Measurements from ENCODE around the gene ELF2.
"Not testable (repeated sequence)": the region's sequence is repeated elsewhere in the genome, so short reads cannot be mapped to it uniquely, and the experiment has no call there.

ELF2 gene

DNA sequence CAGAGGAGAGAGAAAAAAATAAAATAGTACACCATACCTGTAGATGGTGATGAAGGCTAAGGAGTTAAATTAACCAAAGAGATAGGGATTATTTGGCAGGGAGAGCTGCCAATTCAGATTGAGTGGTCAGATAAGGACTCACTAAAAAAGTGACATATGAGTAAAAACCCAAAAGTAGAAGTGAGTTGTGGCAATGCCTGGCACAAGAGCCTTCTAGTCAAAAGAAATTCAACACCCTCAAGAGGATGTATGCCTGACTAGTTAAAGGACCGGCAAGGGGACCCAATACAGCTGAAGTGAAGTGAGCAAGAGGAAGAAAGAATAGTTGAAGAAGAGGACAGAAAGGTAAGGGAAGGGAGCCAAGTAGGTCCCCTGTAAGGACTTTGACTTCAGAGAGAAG is 34.9 kb downstream of the ELF2 start:
- DNase-seq = peak; percentile 2

DNA sequence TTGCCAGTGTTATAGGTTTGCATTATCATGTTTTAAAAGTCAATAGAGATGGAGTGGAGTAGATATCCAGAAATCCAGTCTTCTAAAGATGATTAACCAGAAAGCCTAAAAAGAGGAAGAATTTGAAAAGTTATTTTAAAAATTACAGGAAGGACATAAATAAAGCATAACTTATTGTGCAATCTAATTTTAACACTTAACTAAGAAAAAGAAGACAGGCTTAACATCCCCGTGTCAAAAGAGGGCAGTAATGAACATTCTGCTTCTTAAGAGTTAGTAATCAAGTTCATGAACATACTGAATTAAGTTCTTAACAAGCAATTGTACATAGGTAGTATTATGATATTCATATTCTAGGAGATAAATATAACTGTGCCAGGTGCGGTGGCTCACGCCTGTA is 39.3 kb downstream of the ELF2 start:
- DNase-seq = peak; percentile 31

DNA sequence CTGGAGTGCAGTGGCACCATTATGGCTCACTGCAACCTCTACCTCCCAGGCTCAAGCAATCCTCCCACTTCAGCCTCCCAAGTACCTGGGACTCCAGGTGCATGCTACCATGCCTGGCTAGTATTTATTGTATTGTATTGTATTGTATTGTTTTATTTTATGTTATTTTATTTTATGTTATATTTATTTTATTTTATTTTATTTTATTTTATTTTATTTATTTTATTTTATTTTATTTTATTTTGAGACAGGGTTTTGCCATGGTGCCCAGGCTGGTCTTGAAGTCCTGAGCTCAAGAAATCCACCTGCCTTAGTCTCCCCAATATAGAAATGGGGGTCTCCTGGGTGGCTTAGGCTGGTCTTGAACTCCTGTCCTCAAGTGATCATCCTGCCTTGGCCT is 42.6 kb downstream of the ELF2 start:
- DNase-seq = no peak

DNA sequence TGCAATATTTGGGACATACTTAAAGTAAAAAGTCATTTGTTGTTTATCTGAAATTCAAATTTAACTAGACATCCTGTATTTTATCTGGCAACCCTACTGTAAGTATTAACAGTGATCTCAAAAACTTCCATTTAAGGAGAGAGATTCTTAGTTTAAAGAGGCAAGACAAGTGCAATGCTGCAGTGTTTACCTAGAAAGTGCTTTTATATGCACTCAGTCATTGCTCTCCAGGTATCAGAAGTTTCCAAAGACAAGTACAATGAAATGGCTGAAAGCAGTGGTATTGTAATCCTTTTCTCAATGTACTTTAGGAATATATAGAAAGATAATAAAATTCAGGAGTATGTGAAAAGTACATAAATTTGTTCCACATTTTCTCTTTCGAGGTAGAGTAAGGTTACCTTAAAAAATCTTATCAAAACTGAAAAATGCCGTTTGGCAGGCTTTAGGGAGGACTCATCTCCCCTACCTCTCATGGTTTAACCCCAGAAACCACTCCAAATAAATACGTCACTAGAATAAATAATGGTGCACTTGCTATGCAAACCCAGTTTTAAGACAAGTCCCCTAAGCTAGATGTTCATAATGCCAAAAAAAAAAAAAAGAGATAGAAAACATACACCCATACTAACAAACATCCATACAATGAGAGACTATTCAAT is 45.7 kb downstream of the ELF2 start:
- DNase-seq = no peak

DNA sequence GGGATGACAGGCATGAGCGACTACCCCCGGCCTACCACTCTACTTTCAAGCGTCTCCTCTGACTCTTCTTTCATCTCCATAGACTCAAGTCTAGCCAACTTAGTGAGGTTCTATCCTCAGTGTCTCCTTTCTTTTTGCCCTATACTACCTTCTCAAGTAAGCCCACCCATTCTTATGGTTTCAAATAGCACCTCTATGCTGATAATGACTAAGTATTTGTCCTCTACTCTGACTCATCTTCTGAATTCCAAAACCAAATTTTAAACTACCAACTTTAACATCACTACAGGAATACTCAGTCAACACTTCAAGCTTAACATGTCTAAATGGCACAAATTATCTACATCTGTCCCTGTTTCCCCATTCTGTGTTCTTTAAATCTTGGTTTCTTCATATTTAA is 47.8 kb downstream of the ELF2 start:
- DNase-seq = no peak

DNA sequence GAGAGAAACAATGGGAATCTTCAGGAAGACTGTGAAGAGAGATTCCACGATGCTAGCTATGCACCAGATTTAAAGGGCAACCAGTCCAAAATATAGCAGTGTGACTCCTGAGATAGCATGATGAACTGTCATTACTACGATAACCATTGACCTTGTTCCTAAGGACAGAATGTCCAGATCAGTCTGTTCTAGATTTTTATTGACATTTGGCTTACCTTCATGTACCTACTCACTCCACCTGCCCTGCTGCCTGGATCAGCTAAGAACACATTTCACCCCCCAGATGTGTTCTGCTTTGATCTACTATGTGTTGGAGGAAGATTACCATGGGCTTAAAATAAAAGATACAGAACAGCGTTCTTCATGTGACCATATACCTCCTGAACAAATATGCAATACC is 50.1 kb downstream of the ELF2 start:
- no peak for DNase-seq

DNA sequence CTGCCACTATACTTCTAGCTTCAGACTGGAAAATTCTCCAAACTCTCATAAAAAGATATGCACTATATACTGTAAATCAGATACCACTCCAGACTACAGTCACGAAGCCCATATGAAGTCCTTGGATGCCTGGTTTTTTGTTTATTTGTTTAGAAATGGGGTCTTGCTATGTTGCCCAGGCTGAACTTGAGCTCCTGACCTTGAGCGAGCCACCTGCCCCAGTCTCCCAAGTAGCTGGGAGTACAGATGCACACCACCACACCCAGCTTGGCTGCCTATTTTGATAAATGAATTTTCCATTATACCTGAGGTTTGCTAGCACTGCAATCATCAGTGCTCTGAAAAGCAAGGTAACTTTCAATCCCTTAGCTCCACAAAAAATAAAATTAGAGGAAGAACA is 53.1 kb downstream of the ELF2 start:
- no peak for DNase-seq

DNA sequence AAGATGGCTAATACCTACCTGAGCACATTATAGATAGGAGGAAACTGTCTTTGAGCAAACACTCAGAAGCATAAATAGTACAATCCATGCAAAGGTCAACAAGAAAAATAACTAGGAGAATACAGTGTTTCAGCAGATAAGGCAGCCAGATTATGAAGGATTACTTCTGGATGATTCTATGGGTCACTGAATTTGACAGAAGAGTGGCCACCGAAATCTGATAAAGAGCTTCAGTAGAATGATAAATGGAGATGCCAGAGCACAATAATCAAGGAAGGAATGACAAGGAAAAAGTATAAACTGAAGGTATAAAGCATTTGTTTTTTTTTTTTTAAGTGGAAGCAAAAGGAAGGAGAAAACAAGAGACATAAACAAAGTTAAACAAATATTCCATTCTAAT is 58.7 kb downstream of the ELF2 start:
- no peak for DNase-seq

DNA sequence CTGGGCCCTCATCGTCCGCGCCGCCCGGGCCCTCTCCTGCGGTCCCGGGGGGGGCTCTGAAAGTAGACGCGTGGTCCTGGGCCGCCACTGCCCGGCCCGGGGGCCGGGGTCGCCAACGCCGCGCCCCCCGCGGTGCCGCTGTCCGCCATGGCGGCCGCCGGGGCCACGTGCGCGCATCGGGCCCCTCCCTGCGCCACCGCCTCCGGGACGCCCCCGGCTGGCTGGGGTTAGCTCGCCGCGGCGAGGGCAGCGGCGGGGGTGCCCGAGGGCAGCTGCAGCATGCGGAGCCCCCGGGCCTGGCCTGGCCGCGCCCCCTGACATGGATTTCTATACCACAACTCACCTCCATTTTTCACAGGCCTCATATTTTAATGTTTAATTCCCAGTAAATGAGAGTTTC is 61.8 kb downstream of the ELF2 start:
- no peak for DNase-seq

DNA sequence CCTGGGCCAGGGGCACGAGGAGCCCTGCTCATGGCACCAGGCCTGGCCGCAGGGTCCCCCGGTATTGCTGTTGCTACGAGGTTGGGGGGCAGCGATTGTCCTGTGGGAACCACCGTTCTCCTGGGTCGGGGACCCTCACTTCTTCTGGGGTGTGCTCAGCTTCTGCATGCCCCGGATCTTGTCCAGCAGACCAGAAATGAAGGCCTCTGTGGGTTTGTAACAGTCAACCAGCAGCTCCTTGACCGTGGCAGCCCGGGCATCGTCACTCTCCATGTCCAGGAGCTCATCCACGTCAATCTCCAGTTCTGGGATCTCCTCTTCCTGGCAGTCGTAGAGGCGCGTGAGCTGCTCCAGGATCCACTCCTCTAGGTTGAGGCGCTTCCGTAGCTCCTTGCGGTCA is 62.2 kb downstream of the ELF2 start:
- DNase-seq = not testable (repeated sequence)

DNA sequence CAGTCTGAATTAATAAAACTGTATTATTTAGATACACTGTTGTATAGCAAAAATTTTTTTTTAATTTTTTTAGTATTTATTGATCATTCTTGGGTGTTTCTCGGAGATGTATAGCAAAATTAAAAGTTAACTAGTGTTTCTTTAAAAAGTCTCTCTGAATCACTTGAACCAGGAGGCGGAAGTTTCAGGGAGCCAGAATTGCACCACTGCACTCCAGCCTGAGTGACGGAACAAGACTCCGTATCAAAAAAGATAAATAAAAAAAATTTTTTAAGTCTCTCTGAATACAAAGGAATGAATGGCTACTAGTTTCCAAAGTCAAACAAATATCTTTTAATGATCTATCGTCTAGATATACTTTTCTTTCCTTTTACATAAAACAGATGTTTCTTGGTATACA is 64.4 kb downstream of the ELF2 start:
- no peak for DNase-seq

DNA sequence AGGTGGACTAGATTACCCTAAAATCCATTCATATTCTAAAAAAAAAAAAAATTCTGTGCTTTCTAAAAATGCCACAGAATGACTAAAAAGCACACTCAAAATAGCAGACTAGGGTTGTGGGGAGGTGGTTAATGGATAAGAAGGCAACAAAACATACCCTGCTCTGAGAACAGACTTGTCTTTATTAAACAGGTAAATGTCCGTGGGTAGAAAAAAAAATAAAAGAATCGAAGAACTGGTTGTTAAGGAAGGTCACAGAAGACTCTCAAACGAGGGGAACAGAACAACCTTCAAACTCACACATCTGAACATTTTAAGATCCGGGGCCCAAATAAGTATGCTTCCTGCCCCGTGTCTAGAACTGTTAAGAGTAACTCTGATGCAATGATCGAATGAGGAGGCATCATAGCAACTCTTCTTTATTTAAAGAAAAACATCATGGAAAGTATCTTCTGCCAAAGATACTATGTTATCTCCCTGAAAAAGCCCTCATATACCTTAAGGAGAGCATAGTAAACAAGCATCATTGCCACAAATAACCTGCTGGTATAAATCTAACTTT is 68.4 kb downstream of the ELF2 start:
- DNase-seq = no peak

DNA sequence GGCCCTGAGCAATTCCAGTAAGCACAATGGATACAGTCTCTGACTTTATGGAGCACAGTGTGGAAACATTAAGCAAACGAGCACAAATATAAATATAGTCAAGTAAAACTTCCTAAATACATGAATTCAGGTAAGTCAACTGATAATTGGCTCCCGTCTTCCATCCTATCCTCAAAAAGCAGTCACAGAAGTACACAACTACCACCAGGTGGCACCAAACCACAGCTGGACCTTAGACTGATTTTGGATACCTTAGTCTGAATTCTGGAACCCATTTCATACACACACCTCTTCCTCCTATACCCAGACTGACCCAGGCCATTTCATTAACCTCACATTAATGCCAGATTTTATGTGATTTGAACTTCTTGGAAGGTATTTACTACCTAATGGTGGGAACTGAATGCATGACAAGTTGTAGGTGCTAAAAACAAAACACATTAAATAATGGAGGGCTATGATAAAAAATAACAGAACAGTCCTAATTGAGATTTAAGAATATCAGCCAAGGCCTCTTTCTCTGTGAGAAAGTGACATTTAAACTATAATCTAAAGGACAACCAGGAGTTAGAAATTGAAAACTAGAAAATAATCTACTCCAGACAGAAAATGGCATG is 77.5 kb downstream of the ELF2 start:
- peak; percentile 86 for DNase-seq

DNA sequence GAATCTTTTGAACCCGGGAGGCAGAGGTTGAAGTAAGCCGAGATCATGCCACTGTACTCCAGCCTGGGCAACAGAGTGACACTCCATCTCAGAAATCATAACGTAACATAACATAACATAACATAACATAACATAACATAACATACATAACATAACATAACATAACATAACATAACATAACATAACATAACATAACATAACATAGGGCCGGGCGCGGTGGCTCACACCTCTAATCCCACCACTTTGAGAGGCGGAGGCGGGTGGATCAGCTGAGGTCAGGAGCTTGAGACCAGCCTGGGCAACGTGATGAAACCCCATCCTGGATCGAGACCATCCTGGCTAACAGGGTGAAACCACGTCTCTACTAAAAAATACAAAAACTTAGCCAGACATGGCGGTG is 84.7 kb downstream of the ELF2 start:
- DNase-seq = no peak

DNA sequence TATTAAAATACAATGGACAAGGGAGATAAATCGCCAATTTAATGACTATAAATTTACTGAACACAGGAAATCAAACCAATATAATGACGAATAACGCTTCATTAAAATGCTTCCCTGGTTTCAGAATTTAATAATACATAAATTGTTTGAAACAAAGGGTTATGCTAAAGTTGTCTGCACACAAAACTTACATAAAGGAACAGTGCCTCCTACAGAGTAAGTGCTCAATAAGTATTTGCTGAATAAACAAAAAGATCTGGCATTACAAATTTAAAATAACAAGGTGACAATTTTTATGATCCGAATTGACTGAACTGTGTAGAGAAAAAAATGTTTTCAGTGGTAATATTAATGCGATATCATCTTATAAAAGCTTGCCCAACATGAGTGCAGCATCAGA is 91.9 kb downstream of the ELF2 start:
- DNase-seq = no peak

DNA sequence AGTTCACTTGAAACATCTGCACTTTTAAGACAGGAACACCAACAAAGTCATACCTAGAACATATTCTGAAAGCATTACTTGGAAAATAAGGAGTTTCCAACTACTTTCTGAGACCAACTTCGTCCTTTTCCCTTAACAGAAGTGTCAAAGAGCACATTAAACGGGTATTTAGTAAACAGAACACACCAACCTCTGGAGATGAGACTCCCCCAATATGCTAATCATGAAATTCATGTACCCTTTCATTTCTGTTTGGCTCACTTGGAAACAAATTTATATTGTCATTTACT is 92.3 kb downstream of the ELF2 start:
- DNase-seq = no peak

DNA sequence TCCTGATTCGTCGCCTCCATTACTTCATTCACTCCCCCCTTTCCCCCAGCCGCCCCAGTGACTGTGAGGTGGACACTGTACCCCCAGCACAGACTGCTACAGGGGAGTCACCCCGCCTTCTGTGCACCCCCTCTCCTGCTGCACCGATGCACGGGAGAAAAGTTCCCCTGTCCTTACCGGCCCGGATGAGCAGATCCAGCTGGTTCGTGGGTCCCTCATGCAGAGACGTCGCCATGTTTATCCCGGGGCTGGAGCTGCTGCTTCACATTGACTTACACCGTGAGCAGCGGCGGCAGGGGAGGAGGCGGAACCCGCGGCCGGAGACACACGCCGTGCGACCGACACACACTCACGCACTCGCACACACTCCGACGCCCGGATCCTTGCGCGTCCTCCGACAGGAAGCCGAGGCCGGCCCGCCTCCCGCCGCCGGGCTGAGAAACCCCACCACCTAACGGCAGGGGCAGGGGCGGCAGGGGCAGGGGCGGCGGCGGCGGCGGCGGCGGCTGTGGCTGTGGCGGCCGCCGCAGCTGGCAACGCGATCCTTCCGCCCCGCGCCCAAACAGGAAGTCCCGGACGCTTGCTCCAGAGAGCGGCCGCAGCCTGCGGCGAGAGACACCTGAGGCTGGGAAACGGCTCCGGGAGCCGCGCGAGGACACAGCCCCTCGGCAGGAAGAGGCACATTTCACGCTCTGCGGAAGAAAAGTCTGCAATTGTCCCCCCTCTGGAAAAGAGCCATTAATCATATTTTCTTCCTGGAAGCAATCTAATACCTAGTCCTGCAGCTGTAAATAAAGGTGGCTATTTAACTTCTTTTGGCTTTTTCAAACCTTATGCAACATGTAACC is 92.8 kb downstream of the ELF2 start:
- peak; percentile 81 for DNase-seq

DNA sequence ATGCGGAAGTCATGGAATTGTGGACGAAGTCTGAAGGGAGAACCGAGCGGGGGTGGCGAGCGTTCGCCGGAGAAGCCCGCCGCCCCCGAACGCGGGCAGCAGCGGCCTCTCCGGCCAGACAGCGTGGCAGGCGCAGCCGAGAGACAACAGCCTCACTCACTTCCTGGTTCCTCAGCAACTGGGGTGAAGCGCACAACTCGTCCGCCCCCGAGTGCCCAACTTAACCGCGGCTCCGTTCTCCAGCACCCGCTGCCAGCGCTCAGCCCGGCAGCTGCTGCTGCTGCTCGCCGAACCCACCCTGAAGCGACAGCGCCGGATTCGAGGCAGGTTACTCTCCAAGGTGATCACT is 93.4 kb downstream of the ELF2 start:
- DNase-seq = peak; percentile 74

DNA sequence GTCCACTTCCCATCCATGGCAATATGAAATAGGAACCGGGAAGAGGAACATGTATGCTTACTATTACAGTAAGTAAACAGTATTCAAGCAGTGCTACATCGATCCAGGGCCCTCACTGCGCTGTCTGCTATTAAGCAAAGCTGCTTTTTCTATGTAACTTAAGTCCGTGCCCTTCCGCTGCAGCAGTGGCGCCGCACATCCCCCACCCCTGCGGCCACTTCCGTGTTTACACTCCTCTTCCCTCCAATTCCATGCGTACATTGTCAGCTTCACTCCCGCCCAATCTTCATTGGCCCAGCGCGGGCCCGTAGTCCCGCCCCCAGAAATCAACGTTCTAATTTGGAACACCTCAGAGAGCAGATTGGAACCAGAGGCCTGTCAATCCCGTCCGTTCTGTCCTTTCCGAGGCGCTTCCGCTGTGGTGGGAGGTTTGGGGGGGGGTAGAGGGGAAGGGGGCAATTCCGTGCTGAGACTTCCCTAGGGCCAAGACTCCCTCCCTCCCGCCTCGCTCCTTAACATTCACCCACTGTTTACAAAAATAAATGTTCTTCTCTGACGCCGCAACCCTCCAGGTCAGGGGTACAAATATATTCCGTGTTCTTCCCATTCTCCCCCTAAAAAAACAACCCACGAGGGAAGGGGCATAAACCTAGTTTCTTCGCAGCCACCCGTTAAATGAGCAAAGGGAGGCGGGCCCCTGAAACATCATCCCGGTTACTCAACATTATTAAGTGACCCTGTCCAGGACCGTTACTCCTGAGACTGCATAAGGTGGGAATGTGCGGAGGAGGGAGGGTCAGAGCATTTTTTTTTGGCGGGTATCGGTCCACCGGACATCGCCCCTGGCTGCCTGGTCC is 94.0 kb downstream of the ELF2 start:
- DNase-seq = peak; percentile 96

DNA sequence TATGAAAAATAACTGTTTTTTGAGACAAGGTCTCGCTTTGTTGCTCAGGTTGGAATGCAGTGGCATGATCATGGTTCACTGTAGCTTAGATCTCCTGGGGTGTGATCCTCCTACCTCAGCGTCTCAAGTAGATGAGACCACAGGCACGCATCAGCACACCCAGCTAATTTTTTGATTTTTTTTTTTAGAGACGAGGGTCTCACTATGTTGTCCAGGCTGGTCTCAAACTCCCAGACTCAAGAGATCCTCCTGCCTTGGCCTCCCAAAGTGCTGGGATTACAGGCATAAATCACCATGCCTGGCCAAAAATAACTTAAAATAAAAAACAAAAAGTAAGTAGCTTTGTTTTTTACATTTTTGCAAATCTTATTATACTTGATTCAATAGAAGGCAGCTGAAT is 98.1 kb downstream of the ELF2 start:
- no peak for DNase-seq

DNA sequence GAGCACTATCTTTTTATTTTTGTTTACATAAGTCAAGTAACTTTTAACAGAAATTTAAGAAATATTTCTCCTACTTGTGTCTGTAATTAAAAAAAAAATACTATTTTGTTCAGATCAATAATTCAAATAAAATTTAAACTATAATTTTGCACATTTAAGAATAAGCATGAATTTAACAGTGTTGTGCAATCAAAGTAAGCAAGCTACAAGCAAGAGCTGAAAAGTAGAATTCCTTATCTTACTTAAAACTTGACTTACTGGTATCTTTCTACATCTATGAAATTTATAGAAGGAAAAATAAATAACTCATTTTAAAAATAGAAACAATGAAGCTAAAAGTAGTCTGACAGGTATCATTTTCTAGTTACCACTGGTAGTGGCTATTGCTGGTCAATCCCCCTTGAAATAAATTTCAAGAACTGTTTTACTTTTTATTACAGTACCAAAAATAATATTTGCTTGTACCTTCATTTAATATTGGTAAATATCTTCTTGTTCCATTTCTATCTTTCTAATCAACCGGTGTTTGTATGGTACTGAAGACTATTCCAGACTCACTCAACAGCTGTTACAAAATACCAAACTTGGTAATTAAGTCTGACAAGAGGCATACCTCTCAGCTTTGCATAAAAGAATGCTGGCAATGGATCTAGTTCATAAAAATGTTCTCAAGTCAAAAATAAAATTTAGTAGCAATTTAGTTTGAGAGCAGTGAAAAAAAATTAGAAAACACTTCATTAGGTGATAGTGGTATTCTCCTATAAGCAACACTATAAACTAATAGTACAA is 99.3 kb downstream of the ELF2 start:
- DNase-seq = no peak

DNA sequence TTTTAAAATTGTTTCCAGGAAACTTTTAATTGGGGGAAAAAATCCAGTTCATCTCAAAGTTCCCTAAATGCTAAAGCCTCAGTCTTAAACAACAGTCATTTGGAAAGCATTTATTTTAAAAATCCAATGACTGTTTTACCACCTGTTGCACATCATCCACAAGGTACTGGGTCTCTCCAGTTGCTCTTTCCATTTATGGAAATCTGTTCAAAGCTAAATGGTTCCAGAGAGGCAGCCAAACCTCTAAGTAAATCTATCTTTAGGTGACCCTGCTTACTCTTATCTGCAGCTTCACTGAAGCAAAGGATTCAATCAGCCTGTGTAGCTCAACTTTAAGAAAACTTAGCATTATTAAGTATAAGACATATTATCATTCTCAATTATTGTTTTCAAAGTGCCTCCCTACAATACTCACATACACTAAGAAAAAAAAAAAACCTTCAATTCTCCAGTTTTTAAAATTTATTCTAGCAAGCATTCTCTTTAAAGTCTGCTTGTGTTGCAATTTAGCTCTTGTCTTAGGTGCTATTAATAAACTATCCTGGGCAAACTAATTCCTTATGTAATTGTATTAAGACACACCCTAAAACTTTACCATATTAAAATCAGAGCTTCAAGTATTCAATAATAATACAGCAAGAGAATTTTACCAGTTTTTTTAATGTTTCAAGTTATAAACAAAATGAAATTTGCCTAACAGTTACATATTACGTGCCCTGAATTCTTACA is 100.8 kb downstream of the ELF2 start:
- no peak for DNase-seq
